ENCODE data around the gene LHFPL6.

DNA sequence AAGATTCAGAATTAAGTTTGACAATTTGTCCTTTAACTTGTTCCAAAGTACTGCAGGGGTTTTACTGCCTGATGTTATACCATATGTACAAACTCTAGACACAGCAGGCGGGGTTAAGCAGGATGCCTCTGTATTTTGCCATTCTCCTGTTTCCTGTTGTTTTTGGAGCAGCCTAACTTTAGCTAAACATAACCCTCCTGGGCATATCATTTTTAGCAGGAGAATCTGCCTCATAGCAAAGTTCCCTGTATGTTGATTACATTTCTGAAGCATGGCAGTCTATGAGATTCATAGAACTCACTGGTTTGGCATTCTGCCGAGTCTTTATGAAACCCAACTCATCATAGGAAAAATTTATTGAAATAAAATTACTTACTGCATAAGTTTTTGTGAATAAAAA lies 5.2 kb downstream of the LHFPL6 start:
- TF ChIP-seq, protein P1, sequence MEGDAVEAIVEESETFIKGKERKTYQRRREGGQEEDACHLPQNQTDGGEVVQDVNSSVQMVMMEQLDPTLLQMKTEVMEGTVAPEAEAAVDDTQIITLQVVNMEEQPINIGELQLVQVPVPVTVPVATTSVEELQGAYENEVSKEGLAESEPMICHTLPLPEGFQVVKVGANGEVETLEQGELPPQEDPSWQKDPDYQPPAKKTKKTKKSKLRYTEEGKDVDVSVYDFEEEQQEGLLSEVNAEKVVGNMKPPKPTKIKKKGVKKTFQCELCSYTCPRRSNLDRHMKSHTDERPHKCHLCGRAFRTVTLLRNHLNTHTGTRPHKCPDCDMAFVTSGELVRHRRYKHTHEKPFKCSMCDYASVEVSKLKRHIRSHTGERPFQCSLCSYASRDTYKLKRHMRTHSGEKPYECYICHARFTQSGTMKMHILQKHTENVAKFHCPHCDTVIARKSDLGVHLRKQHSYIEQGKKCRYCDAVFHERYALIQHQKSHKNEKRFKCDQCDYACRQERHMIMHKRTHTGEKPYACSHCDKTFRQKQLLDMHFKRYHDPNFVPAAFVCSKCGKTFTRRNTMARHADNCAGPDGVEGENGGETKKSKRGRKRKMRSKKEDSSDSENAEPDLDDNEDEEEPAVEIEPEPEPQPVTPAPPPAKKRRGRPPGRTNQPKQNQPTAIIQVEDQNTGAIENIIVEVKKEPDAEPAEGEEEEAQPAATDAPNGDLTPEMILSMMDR (IDR thresholded peaks at IDR 0.05): no peak
- TF ChIP-seq POLR2A (IDR thresholded peaks at IDR 0.05) (no peak), EP300 (IDR thresholded peaks at IDR 0.05) (no peak)
